CD14-positive monocyte (primary cell): ENCODE results near the gene ADSS1. TPM values are rescaled to one million over a fixed set of nuclear protein-coding genes. Genes with fewer than 3 reads are reported as not detected.

Experiments used
- DNase-seq, 3 donors: peaks; one replicate each; pipeline ENCODE4 v3.0.0-alpha.2; 2011 to 2022
- H2AFZ ChIP-seq: 2 replicates; pipeline ENCODE4 v1.6.0; 2012; ENCODE audit warnings: mild to moderate bottlenecking, low read depth, low read length, inconsistent platforms; ENCODE audit not compliant: insufficient read depth, poor library complexity, severe bottlenecking
- H3K27ac ChIP-seq, 2 donors: 1 replicate in 1 of 2; 2 replicates in 1 of 2; pipeline ENCODE4 v1.5.1; 2012 to 2013; ENCODE audit warnings: low read length in 2 of 2, control low read depth in 1 of 2, inconsistent platforms in 1 of 2, low read depth in 1 of 2, mild to moderate bottlenecking in 1 of 2
- H3K27me3 ChIP-seq, 2 donors: one replicate each; pipeline versions ENCODE4 v1.6.0 to v1.6.1; 2011 to 2013; ENCODE audit warnings: low read length in 2 of 2; ENCODE audit not compliant: control insufficient read depth in 2 of 2, insufficient read depth in 2 of 2
- H3K36me3 ChIP-seq, 2 donors: replicated peaks in 1 of 2; 1 replicate in 1 of 2; 2 replicates in 1 of 2; pipeline versions ENCODE4 v1.5.1 to v1.6.1; 2012 to 2013; ENCODE audit warnings: low read length in 2 of 2, control low read depth in 1 of 2, inconsistent platforms in 1 of 2, mild to moderate bottlenecking in 1 of 2; ENCODE audit not compliant: insufficient read depth in 2 of 2, control insufficient read depth in 1 of 2
- H3K4me1 ChIP-seq, 2 donors: 1 replicate in 1 of 2; 2 replicates in 1 of 2; pipeline versions ENCODE4 v1.5.1 to v1.6.1; 2012 to 2013; ENCODE audit warnings: low read length in 2 of 2, control low read depth in 1 of 2, inconsistent platforms in 1 of 2, mild to moderate bottlenecking in 1 of 2, moderate library complexity in 1 of 2; ENCODE audit not compliant: insufficient read depth in 2 of 2, control insufficient read depth in 1 of 2
- H3K4me2 ChIP-seq: replicated peaks from 2 replicates; pipeline ENCODE3; 2012; ENCODE audit warnings: low read length, moderate library complexity, mild to moderate bottlenecking; ENCODE audit not compliant: poor library complexity, severe bottlenecking; ENCODE audit errors: extremely low read depth
- H3K4me3 ChIP-seq, 3 experiments: fragments of 200-600 bp in 1 of 3; sonication (generic) in 1 of 3; replicated peaks in 1 of 3; 1 replicate in 2 of 3; 2 replicates in 1 of 3; pipeline ENCODE4 v1.5.1; 2011 to 2013; ENCODE audit warnings: low read length in 3 of 3, mild to moderate bottlenecking in 3 of 3, control low read depth in 2 of 3, low read depth in 2 of 3, inconsistent platforms in 1 of 3, moderate library complexity in 1 of 3
- H3K79me2 ChIP-seq: 2 replicates; pipeline ENCODE4 v1.6.0; 2012; ENCODE audit warnings: mild to moderate bottlenecking, control low read depth, inconsistent platforms, low read length, moderate library complexity; ENCODE audit not compliant: insufficient read depth
- H3K9ac ChIP-seq: 2 replicates; pipeline ENCODE4 v1.6.0; 2017; ENCODE audit warnings: low read length, mild to moderate bottlenecking; ENCODE audit not compliant: insufficient read depth, poor library complexity, severe bottlenecking
- H3K9me3 ChIP-seq, 2 donors: replicated peaks in 1 of 2; 1 replicate in 1 of 2; 2 replicates in 1 of 2; pipeline versions ENCODE4 v1.5.1 to v1.6.1; 2012 to 2013; ENCODE audit warnings: low read length in 2 of 2, control low read depth in 1 of 2; ENCODE audit not compliant: control insufficient read depth in 1 of 2, insufficient read depth in 1 of 2
- H4K20me1 ChIP-seq: 2 replicates; pipeline ENCODE4 v1.6.0; 2012; ENCODE audit warnings: mild to moderate bottlenecking, low read length, control low read depth, moderate library complexity; ENCODE audit not compliant: insufficient read depth
- H3K27ac Mint-ChIP-seq, 7 donors: one replicate each; pipeline ENCODE4 v1.8.0; 2020; ENCODE audit warnings: mild to moderate bottlenecking in 7 of 7, mixed read lengths in 7 of 7, moderate library complexity in 6 of 7, inconsistent platforms in 2 of 7
- H3K27me3 Mint-ChIP-seq, 3 donors: one replicate each; pipeline ENCODE4 v1.8.0; 2021 to 2022; ENCODE audit warnings: low read depth in 3 of 3, mild to moderate bottlenecking in 3 of 3, mixed read lengths in 3 of 3, moderate library complexity in 3 of 3, inconsistent platforms in 1 of 3
- H3K36me3 Mint-ChIP-seq, 2 donors: one replicate each; pipeline ENCODE4 v1.8.0; 2020; ENCODE audit warnings: mixed read lengths in 2 of 2, inconsistent platforms in 1 of 2, mild to moderate bottlenecking in 1 of 2
- H3K4me1 Mint-ChIP-seq: one replicate; pipeline ENCODE4 v1.8.0; 2020; ENCODE audit warnings: mild to moderate bottlenecking, mixed read lengths
- H3K4me3 Mint-ChIP-seq, 2 donors: one replicate each; pipeline ENCODE4 v1.8.0; 2020; ENCODE audit warnings: mild to moderate bottlenecking in 2 of 2, mixed read lengths in 2 of 2, moderate library complexity in 1 of 2
- H3K9me3 Mint-ChIP-seq, 7 donors: one replicate each; pipeline ENCODE4 v1.8.0; 2020 to 2022; ENCODE audit warnings: mixed read lengths in 7 of 7, mild to moderate bottlenecking in 6 of 7, moderate library complexity in 6 of 7, inconsistent platforms in 2 of 7
- WGBS: methylation state at CpG from one replicate; pipeline ENCODE4 v1.1.5; 2013; ENCODE audit warnings: missing lambda C conversion rate; ENCODE audit not compliant: insufficient coverage; 5-methylcytosine and 5-hydroxymethylcytosine counted together
- intact Hi-C, 2 donors: fragments of 100-400 bp; cut with micrococcal nuclease; formaldehyde crosslinking; loops; one replicate each; pipeline versions ENCODE4 v1.15.0 to v1.15.1; 2023
- polyA plus RNA-seq, 3 donors: library from polyadenylated mRNA; depleted of rRNA in 1 of 3; unstranded in 2 of 3; stranded (reverse) in 1 of 3; fragments of 300-500 nt in 2 of 3; fragments of >200 nt in 1 of 3; fragmentation: Illumina TruSeq in 2 of 3; gene quantifications; 1 replicate in 2 of 3; 2 replicates in 1 of 3; pipeline ENCODE4 v1.2.3, GENCODE V29; 2012 to 2021
- TF ChIP-seq, protein P1 (sequence below): fragments of 200-600 bp; IDR thresholded peaks from one replicate; pipeline ENCODE4 v1.8.0; 2022; ENCODE audit warnings: antibody characterized with exemption, mild to moderate bottlenecking

ADSS1 gene
- polyA plus RNA-seq, 3 donors = 0.61 to 3.7 (median 0.64) TPM

GRCh38 chr14:104754213-104754851, 30.3 kb downstream of the ADSS1 start:
- no peaks in the 10 kb centered on the region for H3K9me3 ChIP-seq
- H3K27me3 Mint-ChIP-seq = no peaks in the 10 kb centered on the region
- H3K9me3 Mint-ChIP-seq = peaks cover 0 to 8% (median 2%) of the 10 kb centered on the region in 7 donors
- peaks cover 11% of the 10 kb centered on the region for H3K4me1 Mint-ChIP-seq
- H3K27me3 ChIP-seq = no peaks in the 10 kb centered on the region
- no peak overlapping the region for H2AFZ ChIP-seq
- peak overlapping the region in 1 of 3 experiments; percentile 91 for H3K4me3 ChIP-seq
- peak overlapping the region in 1 of 2 donors; percentile 95 for H3K27ac ChIP-seq
- TF ChIP-seq, protein P1, sequence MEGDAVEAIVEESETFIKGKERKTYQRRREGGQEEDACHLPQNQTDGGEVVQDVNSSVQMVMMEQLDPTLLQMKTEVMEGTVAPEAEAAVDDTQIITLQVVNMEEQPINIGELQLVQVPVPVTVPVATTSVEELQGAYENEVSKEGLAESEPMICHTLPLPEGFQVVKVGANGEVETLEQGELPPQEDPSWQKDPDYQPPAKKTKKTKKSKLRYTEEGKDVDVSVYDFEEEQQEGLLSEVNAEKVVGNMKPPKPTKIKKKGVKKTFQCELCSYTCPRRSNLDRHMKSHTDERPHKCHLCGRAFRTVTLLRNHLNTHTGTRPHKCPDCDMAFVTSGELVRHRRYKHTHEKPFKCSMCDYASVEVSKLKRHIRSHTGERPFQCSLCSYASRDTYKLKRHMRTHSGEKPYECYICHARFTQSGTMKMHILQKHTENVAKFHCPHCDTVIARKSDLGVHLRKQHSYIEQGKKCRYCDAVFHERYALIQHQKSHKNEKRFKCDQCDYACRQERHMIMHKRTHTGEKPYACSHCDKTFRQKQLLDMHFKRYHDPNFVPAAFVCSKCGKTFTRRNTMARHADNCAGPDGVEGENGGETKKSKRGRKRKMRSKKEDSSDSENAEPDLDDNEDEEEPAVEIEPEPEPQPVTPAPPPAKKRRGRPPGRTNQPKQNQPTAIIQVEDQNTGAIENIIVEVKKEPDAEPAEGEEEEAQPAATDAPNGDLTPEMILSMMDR = no peak
- H3K4me1 ChIP-seq = peaks cover 19 to 24% of the 10 kb centered on the region in 2 donors
- peak overlapping the region in 5 of 7 donors; percentile 10 to 90 (median 85) for H3K27ac Mint-ChIP-seq
- peak overlapping the region; percentile 99 for H3K9ac ChIP-seq
- DNase-seq = no peak
- peaks cover 25 to 46% of the 10 kb centered on the region in 2 donors for H3K36me3 ChIP-seq
- peaks cover 44% of the 10 kb centered on the region for H3K79me2 ChIP-seq
- 81% methylated on average over 11 of the region's 13 CpGs for WGBS
- peak overlapping the region; percentile 87 for H3K4me2 ChIP-seq
- H4K20me1 ChIP-seq = peaks cover 34% of the 10 kb centered on the region
- H3K4me3 Mint-ChIP-seq = peak overlapping the region; percentile 83 to 90
- intact Hi-C loops = loop anchor here in 1 of 2 donors (5.0 kb wide), 1 partner anchor 738 kb away; the partner anchor contains the start of gene TEDC1
- H3K36me3 Mint-ChIP-seq = peaks cover 31 to 41% of the 10 kb centered on the region in 2 donors

- Histone ChIP-seq H3K27me3 (no peaks in the 10 kb centered on the region), H2AFZ (no peak overlapping the region), H3K27ac (peak overlapping the region in 1 of 2 donors; percentile 95), H4K20me1 (peaks cover 41% of the 10 kb centered on the region), H3K36me3 (peaks cover 34 to 55% of the 10 kb centered on the region in 2 donors), H3K4me1 (peaks cover 19 to 23% of the 10 kb centered on the region in 2 donors), H3K9ac (no peak overlapping the region), H3K79me2 (peaks cover 44% of the 10 kb centered on the region), H3K9me3 (no peaks in the 10 kb centered on the region), H3K4me3 (no peak overlapping the region), H3K4me2 (no peak overlapping the region)
- Mint-ChIP-seq H3K4me1 (peaks cover 10% of the 10 kb centered on the region), H3K4me3 (no peak overlapping the region), H3K9me3 (peaks cover 0 to 5% (median under 1%) of the 10 kb centered on the region in 7 donors), H3K36me3 (peaks cover 39 to 54% of the 10 kb centered on the region in 2 donors), H3K27ac (no peak overlapping the region), H3K27me3 (no peaks in the 10 kb centered on the region)
- TF ChIP-seq, protein P1 = no peak
- intact Hi-C loops = no loop called here
- DNase-seq = no peak
- WGBS = 87% methylated on average over 11 of the region's 11 CpGs
Measured at GRCh38 chr14:104755621-104756020, 31.6 kb downstream of the ADSS1 start.
